Peyer's patch (tissue), 4 donors: Measurements from ENCODE around the gene ARHGEF1.

Source experiments
- CTCF ChIP-seq, 6 experiments: fragments of 450-650 bp in 4 of 6; fragments of 200-600 bp in 2 of 6; sonication (generic) in 1 of 6; IDR thresholded peaks; one replicate each; pipeline ENCODE4 v1.5.1; 2017 to 2019; ENCODE audit warnings: antibody characterized with exemption in 6 of 6, mild to moderate bottlenecking in 3 of 6, moderate library complexity in 1 of 6
- POLR2A ChIP-seq, 2 donors: fragments of 450-650 bp; IDR thresholded peaks; one replicate each; pipeline ENCODE4 v1.5.1; 2017; ENCODE audit warnings: antibody characterized with exemption in 2 of 2, mild to moderate bottlenecking in 2 of 2, moderate library complexity in 2 of 2

DNA sequence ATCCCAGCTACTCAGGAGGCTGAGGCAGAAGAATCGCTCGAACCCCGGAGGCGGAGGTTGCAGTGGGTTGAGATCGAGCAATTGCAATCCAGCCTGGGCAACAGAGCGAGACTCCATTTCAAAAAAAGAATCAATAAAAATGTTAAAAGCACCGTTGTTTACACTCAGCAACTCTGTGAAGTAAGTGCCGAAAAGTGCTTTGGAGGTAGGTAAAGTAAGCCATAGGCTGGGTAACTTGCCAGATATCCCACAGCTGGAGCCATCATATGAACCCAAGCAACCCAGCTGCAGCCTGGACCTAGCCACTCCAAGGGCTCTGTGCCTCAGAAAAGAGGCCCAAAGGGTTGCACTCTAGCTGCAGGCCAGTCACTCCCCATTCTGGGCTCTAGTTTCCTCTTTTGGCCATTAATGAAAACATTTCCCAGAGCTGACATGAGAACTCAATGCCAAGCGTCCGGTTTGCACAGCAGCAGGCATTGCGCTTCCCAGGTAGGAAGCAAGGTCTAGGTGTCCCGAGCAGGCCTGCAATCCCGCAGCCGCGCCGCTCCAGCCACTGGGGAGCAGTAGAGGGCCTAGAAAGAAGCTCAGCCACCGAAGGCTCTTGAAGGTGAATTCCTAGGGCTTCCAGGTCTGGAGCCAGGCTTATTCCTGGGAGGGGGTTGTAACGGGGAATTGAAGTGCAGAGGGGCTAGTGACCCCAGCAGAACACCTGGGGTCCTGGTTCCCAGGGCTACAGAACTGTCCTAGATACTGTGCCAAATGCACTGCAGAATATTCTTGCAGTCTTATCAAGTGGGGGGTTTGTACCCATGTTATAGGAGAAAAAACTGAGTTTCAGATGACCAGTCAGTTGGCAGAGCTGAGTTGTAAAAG lies 10.0 kb upstream of the ARHGEF1 start:
- TF ChIP-seq CTCF (IDR thresholded peaks at IDR 0.05) (peak; percentile 67 to 90 (median 79)), POLR2A (IDR thresholded peaks at IDR 0.05) (no peak)
